Activated CD4-positive, alpha-beta T cell treated with anti-CD3 and anti-CD28 coated beads, Interleukin-2, amount 50 U/mL, for 48 hours (primary cell): Measurements from ENCODE around the gene RAB23.
"Not testable (repeated sequence)": the region's sequence is repeated elsewhere in the genome, so short reads cannot be mapped to it uniquely, and the experiment has no call there.

Experiments
- DNase-seq, 2 experiments: peaks; one replicate each; pipeline ENCODE4 v3.0.0-alpha.2; 2020

The RAB23 gene

DNA sequence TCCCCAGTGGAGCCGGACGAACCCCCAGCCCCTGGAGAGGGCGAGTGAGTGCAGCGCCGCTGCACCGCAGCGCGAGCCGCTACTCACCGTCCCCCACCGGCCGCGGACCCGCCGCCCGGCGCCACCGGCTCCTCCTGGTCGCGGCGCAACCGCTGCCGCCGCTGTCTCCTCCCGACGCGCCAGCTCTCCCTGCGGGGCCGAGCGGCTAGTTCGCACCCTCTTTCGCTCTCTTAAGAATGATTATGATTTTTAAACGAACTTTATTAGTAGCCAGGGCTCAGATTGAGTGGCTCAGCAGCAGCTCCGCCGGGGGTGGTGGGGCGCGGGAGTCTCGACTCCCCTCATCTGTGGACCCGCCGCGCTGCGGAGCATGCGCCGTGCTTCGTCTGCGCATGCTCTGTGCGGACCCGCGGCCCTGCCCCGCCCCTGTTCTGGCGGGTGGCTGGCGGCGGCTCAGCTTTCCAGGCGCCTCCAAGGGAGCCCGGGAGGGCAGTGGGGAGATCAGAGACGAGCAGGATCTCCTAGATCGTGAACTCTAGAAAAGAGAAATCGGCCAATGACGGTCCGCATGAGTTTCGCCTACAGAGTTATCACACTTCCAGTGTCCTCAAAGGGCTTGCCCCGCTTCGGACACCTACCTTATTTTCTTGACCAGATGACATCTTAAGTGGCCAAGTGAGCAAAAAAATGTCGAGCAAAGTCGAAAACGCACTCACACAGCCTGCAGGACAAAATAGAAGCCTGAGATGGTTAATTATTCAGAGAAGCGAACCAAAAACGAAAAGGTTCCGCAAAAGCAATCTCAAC, at the start of gene RAB23:
RAB23 (minus strand) TSS at position 372 of the 807 bp plus-strand sequence. CDS start 11,927 bp downstream, outside the sequence.
- DNase-seq = peak; percentile 79 to 84

DNA sequence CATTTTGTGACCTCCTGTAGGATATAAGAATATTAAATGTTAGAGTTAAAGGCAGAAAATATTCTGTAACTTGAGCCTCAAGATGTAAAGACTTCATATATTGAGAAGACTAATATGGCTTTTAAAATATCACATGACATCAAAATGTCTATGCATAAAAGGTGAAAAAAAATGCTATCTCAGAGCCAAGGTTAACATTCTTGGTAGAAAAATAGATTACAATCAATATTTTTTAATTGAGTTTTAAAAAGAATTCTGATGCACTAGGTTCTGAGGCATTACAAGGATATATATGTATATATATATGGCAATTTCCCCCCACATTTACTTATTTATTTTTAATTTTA, 46.2 kb upstream of the RAB23 start:
- DNase-seq = no peak

DNA sequence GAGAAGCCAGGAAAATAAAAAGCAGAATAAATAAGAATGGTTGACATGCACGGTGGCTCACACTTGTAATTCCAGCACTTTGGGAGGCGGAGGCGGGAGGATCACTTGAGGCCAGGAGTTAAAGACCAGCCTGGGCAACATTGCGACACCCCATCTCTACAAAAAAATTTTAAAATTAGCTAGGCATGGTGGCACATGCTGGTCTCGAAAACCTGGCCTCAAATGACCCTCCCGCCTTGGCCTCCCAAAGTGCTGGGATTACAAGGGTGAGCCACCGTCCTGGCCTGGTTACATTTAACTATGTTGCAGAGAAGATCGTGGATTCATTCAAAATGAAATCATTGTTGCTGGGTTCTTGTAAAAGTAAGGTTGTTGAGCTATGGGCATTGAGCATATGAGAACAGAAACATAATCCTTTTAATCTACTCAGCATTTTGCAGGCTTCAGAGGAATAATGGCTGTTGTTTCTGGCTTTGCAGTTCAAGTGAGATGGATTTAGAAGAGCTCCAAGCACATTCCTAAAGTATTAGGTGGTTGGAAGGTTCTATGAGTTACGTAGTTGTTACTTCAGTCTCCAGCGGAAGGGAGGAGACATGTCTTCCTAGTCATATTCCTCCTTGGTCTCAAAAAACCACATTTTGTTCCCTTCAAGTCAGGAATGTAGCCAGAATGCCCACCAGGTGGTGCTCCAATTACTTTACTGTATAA, 45.6 kb upstream of the RAB23 start:
- peak; percentile 25 to 54 for DNase-seq

DNA sequence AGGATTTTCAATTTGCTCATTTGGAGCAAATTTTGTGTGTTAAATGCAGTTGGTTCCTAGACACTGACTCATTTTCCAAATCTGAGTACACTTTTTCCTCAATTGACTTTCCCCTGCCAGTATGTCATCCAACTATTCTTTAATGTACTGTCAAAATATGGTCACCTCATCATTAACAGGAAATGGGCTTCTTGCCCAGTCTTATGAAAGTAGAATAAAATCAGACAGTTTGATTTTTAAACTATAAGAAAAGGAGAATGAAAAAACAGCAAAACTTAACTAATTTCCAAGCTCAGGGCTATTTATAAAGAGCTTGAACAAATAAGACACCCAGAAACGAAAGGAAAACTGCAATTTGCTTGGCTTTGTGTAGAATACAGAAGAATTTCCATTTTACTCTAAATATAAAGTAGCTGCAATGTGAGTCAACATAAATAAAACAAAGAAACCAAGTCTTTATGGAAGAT, 43.7 kb upstream of the RAB23 start:
- DNase-seq = no peak

DNA sequence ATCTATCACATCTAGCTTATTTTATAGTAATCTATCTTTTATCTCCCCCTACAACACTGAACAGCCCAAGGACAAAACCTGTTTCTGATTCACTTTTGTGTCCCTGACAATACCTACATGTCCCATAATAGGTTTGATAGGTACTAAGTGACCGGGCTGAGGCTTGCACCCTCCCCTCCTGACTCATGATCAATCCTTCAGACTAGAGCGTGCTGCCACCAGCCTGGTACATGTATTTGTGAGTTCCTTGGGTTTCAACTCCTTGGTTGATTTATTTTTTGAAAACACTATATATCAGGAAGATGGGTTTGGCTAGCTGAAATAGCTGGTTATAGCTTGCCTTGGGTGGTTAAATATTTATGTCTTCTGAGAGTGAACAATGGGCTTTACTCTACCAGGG, 41.6 kb upstream of the RAB23 start:
- DNase-seq = no peak

DNA sequence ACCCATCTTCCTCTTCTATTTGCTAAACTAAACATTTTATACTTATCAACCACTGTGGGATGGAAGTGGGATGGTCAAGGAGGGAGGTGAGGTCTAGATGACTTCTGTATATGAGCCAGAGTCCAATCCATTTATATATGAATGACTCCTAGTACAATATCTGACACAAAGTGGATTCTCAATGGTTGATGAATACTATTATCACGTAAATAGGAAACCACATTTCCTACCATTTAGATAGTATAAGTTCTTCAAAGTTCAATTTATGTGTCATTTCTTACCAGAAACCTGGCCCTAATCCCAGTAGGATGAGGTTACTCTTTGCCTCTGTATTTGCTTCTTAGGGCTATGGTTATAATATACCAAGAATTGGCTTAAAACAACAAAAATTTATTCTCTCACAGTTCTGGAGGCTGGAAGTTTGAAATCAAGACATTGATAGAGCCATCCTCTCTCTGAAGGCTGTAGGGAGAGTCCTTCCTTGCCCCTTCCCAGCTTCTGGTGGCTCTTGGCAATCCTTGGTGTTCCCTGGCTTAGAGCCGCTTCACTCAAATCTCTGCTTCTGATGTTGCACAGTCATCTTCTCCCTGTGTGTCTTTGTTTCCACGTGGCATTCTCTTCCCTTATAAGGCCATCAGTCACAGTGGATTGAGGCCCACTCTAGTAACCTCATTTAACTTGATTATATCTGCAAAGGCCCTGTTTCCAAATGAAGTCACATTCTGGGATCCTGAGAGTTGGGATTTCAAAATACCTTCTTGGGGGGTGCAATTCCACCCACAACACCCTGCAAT, 41.0 kb upstream of the RAB23 start:
- DNase-seq = no peak

DNA sequence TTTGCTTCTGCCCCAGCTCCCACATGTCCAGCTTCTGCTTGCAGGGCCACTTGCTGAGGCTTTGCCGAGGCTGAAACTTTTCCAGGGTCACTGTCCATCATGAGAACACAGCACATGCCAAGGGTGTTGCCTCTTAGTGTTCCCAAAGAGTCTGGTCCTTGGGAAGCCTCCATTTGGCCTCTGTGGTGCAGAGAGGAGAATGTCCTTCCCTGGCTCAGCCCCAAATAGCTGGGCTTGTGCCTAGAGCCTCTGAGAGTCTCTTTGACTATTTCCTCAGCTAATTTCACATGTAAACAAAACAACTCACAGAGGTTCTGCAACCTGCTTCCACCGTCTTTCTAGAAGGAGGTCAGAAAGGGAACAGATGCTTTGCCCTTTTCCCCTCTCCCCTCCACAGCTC, 40.4 kb upstream of the RAB23 start:
- DNase-seq = no peak

DNA sequence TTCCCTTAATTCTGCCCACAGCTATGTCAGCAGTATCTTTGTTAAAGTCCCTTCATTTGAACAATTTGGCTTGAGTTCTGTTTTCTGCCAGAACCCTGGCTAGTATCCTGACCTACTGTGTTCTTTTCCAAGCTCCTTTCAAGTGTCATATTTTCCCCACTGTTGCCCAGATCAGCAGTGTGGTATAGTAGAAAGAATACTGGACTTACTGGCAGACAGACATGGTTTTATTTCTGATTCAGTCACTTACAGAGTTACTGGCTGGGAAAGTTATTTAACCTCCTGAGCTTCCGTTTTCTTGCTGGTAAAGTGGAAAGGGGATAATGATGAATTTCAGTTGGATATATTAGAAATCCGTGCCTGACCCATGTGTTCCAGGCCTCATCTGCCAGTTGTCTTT, 39.8 kb upstream of the RAB23 start:
- no peak for DNase-seq

DNA sequence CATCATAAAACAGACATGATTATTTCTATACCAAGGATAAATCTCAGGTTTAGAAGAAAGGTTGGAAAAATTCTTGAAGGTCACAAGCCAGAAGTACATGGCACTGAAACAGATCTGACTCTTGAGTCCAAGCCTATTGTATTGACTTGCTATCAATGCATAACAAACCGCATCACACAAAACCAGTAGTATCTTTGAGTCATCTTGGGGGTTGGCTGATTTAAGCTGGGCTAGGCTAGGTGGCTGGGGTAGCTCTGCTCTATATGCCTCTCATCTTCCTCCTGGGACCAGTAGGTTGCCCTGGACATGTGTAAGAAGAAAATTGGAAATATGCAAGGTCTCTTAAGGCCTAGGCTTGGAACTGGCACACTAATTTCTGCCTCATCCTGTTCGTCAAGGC, 37.0 kb upstream of the RAB23 start:
- no peak for DNase-seq

DNA sequence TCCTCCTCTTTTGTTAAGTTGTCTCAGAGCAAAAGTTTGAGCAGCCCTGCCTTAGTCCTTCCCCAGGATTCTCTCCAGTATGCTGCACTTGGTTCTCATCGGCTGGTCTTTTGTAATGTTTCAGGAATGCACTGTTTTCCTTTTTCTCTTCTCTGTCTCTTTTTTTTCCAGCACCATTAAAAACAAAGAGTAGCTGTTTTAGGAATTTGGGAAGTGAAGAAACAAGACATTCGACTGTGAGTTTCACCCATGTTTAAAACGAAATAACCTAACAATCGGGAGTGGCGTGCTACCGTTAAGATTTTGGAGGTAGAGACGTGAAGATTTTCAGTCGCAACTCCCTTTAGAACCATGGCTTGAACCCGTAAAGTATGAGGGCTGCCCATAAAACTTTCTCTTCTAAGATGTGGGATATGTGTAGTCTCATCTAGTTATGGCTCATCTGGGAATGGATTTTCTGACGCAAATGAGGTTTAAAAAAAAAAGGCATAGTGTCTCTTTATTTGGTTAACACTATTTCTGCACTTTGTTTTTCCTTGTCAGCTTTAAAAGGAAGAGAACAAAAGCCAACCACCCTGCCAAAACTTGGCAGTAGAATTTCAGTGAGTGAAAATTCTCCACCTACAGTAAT, 35.9 kb upstream of the RAB23 start:
- DNase-seq = no peak

DNA sequence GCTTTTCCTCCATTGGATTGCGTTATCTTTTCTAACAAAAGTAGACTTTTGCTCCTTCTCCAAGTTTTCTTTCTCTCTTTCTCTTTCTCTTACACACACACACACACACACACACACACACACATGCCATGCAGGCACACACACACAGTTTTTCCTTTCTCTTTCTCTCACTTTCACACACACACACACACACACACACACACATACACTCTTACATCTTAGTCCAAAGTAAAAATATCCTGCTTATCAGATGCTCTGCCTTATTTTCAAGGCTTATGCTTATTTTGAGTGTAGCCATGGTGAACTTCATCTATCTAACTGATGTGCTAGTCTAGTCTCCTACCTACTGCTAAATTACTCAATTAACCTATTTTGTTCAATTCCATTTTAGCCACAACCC, 34.4 kb upstream of the RAB23 start:
- no peak for DNase-seq

DNA sequence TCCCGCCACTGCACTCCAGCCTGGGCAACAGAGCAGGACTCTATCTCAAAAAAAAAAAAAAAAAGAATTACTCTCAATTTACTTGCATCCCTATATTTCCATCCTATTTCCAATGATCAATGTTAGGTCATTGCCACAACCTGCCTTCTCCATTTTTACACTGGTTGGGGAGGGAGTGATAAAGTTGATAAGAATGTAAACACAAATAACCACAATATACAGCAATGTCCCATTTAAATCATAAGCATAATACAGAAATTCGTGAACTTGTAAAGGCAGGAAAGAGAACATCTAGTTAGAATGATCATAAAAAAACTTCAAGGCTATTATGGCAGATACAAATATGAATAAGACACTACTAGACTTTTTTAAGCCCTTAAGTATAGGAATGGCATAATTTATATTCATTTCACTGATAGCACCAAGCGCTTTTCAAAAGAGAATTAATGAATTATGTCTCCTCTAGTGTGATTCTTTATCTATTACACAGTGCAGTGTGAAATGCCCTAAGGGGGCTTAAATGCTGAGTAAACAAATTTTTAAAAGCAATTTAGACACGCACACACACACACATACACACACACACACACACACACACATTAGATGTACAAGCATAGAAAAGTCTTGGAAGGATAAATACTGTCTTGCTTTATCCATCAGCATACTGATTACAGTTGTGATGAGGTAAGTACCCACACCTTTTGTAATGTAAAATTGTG, 33.5 kb upstream of the RAB23 start:
- no peak for DNase-seq

DNA sequence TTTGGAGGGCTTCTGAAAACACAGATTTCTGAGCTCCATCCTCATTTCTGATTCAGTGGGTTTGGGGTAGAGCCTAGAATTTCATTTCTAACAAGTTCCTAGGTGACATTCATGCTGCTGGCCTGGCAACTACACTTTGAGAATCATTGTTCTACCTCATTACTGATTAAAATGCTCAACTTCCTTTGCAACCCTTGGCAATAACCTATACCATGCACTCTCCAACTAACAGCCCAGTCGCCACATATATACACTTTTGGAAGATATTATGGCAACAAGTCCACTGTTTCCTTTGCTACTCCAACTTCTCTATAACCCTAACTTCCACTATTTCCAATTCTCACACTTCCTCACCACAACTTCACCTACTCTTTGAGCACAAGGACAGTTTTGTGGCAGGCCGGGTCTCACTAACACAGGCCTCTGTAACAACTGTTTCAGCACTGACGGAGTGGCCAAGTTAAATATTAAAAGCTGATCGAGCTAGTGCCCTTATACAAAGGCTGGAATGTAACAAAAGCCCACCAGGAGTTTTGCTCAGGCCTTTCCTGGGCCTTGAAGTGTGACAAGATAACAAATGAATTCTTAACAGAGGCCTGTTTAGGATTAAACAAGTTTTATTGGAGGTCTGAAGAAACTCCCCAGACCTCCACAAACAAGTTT, 32.1 kb upstream of the RAB23 start:
- DNase-seq = no peak

DNA sequence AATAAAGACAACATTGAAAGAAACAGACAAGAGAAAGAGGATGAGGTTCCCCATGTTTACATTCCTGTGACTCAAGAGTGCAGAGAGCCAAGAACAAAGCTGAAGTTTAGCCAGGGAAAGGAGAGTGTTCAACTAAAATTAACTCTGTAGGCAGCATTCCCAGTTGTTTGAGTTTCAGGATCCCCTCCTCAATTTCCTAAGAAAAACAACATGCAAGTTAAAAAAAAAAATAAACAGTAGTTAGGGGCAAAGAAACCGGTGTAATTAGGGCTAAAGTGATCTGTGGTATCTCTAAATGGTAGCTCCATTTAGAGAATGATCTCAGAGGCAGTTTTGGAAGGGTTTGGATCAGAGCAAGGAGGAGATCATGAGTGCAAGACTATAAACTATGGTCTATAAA, 30.9 kb upstream of the RAB23 start:
- no peak for DNase-seq

DNA sequence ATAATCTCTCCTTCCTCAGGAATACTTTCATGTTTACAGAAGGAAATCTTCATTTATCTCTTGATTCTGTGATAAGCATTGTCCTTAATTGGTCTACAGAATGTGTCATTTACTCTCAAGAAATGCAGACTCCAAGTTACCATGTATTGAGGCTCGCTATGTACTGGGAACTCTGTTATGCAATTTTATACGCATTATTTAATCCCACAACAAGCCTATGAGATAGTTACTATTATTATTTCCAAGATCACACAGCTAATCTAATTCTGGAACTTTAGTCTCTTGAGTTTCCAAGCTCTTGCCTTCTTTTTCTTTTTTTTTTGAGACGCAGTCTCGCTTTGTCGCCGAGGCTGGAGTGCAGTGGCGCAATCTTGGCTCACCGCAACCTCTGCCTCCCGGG, 30.0 kb upstream of the RAB23 start:
- no peak for DNase-seq

DNA sequence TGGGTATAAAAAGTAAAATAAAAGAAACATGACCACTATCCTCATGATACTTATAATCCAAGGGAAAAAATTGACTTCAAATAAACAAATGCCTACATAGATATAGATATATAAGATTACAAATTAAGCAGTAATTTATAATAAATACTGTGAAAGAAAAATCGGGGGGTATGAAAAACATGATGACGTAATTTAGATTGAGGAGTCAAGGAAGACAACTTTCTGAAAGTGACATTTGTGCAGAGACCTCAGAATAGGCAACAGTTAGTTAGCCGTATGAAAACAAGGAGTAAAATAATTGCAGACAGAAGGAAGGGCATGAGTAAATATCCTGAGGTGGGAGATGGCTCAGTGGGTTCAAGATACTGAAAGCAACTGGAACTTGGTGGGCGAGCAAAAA, 28.2 kb upstream of the RAB23 start:
- DNase-seq = no peak

DNA sequence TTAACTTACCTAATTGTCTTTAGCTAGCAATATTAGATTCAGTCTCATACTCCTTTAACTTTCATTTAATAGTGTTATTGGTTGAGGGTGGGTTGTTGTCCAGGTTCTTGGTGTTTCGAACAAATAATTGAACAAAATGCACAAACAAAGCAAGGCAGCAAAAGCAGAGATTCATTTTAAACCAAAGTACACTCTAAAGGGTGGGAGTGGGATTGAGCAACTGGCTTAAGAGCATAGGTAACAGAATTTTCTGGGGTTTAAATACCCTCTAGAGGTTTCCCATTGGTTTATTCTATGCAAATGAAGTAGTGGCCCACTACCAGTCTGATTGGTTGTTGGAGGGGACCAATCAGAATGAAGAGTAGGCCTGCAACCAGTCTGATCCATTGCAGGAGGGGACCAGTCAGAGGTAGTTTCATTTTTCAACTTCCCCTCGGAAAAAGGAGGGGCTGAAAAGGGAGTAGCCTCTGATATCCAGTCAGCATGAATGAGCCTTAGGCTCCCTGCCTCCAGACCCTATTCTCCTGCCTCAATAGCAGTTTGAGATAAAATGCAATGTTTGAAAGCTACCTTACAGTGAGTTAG, 26.3 kb upstream of the RAB23 start:
- no peak for DNase-seq

DNA sequence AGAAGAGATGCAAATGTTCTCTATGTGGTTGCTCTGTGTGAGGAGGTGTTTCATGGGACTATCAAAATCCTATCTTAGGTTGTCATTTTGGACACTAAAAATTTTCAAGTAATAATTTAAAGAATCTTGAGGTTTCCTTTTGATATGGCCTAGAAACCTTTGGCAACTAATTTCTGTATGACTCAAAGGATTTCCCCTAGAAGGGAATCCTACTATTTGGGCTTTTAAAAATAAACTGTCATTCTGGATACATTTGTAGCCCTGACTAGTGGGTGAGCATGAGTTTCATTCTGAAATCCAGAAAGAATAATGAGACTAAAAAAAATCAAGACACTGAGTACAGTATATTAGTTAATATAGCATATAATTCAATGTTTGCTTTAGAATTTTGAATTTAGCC, 25.5 kb upstream of the RAB23 start:
- DNase-seq = no peak

DNA sequence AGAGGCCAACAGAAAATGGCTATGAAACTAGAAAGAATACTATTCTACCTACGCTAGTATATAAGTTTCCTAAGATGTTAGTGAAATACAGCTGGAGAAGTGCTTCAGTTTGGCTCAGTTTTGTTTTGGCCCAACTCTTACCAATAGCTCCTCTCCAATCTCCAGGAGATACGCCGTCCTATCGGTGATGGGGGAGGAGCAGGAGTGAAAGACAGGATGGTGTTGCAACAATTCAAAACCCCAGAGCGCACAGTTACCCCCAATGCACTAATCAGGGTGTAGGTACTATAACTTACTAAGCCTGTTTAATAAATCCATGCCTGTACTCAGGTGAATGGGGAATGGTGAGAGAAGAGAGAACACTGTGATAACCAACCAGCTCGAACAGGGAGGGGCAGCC, 24.2 kb upstream of the RAB23 start:
- no peak for DNase-seq

DNA sequence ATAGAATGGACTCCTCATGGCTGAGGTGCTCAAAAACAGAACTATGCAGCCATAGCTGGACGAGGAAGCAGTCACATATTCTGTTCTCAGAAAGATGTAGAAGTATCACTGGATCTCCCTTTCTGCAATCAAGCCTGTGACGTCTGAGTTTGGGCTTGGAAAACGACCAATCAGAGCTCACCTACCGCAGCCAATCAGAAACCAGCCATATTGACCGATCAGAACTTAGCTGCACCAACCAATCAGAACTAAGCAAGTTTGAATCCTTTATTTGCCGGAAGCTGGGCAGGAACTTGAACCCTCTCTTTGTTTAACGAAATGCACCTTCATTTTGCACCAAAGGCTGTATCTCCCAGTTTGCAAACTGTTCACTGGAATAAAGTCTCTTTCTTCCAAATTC, 21.8 kb upstream of the RAB23 start:
- DNase-seq = no peak

DNA sequence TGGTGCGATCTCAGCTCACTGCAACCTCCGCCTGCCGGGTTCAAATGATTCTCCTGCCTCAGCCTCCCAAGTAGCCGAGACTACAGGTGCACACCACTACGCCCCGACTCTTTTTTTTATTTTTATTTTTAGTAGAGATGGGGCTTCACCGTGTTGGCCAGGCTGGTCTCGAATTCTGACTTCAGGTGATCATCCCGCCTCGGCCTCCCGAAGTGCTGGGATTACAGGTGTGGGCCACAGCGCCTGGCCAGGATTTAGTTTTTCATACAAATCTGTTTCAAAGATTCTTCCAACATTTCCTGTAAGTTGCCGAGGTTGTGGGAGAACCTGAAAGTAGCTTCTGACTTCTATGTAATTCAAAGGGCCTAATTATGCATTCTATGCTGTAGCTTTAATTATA, 21.4 kb upstream of the RAB23 start:
- DNase-seq = not testable (repeated sequence)

DNA sequence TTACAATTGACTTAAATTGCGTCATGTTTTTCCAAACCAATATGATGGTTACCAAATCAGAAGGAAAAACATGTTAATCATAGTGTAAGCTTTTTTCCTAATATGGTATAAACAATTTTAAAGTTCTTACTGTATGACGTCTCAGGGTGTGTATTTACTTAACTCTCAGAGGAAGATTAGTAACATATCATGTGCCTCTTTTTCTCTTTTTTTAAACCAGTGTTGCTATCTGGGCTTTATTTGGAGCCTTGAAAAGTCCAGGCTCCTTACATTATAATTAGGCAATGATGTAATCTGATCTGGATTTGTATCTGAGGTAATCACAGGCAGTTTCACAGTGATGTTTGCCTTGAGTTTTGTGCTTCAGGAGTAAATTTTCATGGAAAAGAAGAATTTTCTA, 20.4 kb upstream of the RAB23 start:
- DNase-seq = no peak
